HG02588 (cell line): ENCODE measurements around the gene TIPIN.
A peak's percentile ranks its signal among the peaks of the same experiment; 100 is the strongest.
"Not testable (repeated sequence)": the region's sequence is repeated elsewhere in the genome, so short reads cannot be mapped to it uniquely, and the experiment has no call there.

Source experiments
- ATAC-seq: cut with Tn5 transposase; IDR thresholded peaks from one replicate; pipeline ENCODE4 v1.9.1; 2021; ENCODE audit warnings: mild to moderate bottlenecking, moderate library complexity; ENCODE audit not compliant: unreplicated experiment

Gene TIPIN

GRCh38 chr15:66304425-66304824 is 52.1 kb downstream of the TIPIN start:
- not testable (repeated sequence) for ATAC-seq

- ATAC-seq, result no peak
Observed at GRCh38 chr15:66302489-66303278, 53.8 kb downstream of the TIPIN start.

- no peak for ATAC-seq
Observed at GRCh38 chr15:66298803-66299251, 57.7 kb downstream of the TIPIN start.

GRCh38 chr15:66296186-66296585 is 60.3 kb downstream of the TIPIN start:
- no peak for ATAC-seq

- ATAC-seq, result no peak
Observed at GRCh38 chr15:66294932-66295235, 61.6 kb downstream of the TIPIN start.

GRCh38 chr15:66294157-66294931 is 62.1 kb downstream of the TIPIN start:
- ATAC-seq, result peak; percentile 5

GRCh38 chr15:66293419-66294156 is 62.9 kb downstream of the TIPIN start, which contains the start of gene DIS3L:
Gene DIS3L, plus strand, starts transcription at chr15:66293568. Its CDS starts 29 bp downstream, at chr15:66293597.
- peak; percentile 65 for ATAC-seq

GRCh38 chr15:66292571-66293418 is 63.7 kb downstream of the TIPIN start:
- ATAC-seq, result no peak

GRCh38 chr15:66291816-66292570 is 64.5 kb downstream of the TIPIN start:
- ATAC-seq, result no peak

GRCh38 chr15:66290518-66290917 is 66.0 kb downstream of the TIPIN start:
- no peak for ATAC-seq

- ATAC-seq, result no peak
Observed at GRCh38 chr15:66290007-66290406, 66.5 kb downstream of the TIPIN start.

- no peak for ATAC-seq
Observed at GRCh38 chr15:66288551-66289185, 67.8 kb downstream of the TIPIN start.

- no peak for ATAC-seq
Observed at GRCh38 chr15:66288093-66288492, 68.4 kb downstream of the TIPIN start.

- ATAC-seq, result no peak
Observed at GRCh38 chr15:66287461-66288057, 68.9 kb downstream of the TIPIN start.
